Measurements from ENCODE around the gene FILIP1.

GRCh38 chr6:75418233-75418632, 75.4 kb downstream of the FILIP1 start:
- no peak for TF ChIP-seq CTCF (IDR thresholded peaks at IDR 0.05; ENCODE audit: borderline replicate concordance, extremely low read depth, low read length, poor library complexity, severe bottlenecking)
- TF ChIP-seq EZH2 (IDR thresholded peaks at IDR 0.05; ENCODE audit: borderline replicate concordance, low read depth, low read length, severe bottlenecking): no peak

All from DND-41 (cell line).